Stimulated activated naive CD8-positive, alpha-beta T cell treated with anti-CD3 and anti-CD28 coated beads, Interleukin-15, amount 100 ng/mL, for 72 hours (primary cell): ENCODE measurements around the gene REEP6.
"Not testable (repeated sequence)": the region's sequence is repeated elsewhere in the genome, so short reads cannot be mapped to it uniquely, and the experiment has no call there.

Experiments used
- ATAC-seq: fragments of 150-1000 bp; cut with Tn5 transposase; 2 replicates; pipeline ENCODE4 v1.10.0; 2021; ENCODE audit warnings: mild to moderate bottlenecking, moderate library complexity
- DNase-seq, 2 donors: peaks; one replicate each; pipeline ENCODE4 v3.0.0; 2021 to 2022
- H3K27ac Mint-ChIP-seq, 2 donors: one replicate each; pipeline ENCODE4 v1.8.0; 2022; ENCODE audit warnings: mild to moderate bottlenecking in 2 of 2, mixed read lengths in 2 of 2, moderate library complexity in 2 of 2
- H3K27me3 Mint-ChIP-seq: one replicate; pipeline ENCODE4 v1.8.0; 2022; ENCODE audit warnings: mixed read lengths
- H3K4me1 Mint-ChIP-seq: one replicate; pipeline ENCODE4 v1.8.0; 2022; ENCODE audit warnings: mild to moderate bottlenecking, mixed read lengths
- H3K4me3 Mint-ChIP-seq, 2 donors: one replicate each; pipeline ENCODE4 v1.8.0; 2022; ENCODE audit warnings: mild to moderate bottlenecking in 2 of 2, mixed read lengths in 2 of 2, moderate library complexity in 1 of 2
- H3K9me3 Mint-ChIP-seq, 2 donors: one replicate each; pipeline ENCODE4 v1.8.0; 2022; ENCODE audit warnings: mixed read lengths in 2 of 2

The REEP6 gene

DNA sequence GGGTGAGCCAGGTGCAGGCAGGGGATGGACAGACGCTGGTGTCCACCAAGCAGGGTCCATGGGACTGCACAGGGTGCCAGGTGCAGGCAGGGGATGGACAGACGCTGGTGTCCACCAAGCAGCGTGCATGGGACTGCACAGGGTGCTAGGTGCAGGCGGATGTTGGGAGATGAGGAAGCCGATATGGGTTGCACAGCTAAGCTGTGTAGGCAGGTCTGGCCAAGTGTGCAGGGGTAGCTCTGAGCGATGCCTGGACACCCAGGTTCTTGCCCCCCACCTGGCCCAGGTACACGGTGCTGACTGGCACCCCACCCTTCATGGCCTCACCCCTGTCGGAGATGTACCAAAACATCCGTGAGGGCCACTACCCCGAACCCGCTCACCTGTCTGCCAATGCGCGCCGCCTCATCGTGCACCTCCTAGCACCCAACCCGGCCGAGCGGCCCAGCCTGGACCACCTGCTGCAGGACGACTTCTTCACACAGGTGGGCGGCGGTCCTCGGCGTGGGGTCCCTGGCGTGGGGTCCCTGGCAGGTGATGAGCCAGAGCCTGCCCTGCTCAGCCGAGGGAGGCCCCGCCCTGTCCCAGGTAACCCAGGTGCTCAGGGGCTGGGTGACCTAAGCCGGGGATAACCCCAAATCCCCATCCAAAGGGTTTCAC, 36.8 kb downstream of the REEP6 start:
- DNase-seq (no peak), ATAC-seq (peak; percentile 26)
- H3K4me3 Mint-ChIP-seq, result no peak overlapping the region
- no peaks in the 10 kb centered on the region for H3K9me3 Mint-ChIP-seq
- H3K4me1 Mint-ChIP-seq, result peaks cover 9% of the 10 kb centered on the region
- peaks cover 80% of the 10 kb centered on the region for H3K27me3 Mint-ChIP-seq
- no peak overlapping the region for H3K27ac Mint-ChIP-seq

DNA sequence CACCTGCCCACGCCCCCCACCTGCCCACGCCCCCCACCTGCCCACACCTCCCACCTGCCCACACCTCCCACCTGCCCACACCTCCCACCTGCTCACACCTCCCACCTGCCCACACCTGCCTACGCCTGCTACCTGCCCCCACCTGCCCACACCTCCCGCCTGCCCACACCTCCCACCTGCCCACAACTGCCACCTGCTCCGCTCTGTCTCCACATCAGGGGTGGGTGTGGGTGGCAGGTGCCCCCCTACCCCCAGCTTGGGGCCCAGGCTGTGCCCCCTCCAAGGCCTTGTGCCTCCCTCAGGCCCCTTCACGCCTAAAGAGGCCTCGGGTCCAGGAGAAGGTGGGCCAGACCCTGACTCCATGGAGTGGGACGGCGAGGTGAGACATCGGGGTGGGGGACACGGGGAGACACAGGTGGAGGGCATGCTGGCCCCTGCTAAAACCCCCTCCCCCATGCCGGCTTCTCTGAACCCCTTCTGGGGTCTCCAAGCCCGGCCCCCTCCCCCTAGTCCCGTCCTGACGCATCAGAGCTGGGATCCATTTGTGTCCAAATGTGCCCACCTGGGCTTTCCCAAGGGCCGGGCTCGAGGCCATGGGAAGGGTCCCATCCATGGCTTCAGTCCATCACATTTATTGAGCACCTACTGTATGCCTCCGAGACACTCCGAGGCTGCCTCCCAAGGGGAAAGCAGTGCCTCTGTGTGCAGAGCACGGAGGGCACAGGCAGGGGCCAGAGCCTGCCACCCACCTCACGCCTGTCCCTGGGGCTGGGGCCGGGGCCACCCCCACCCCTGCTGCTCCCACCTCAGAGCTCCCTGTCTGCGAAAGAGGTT, 37.8 kb downstream of the REEP6 start:
- Mint-ChIP-seq H3K27me3 (peaks cover 79% of the 10 kb centered on the region), H3K27ac (no peak overlapping the region), H3K4me1 (peaks cover 9% of the 10 kb centered on the region), H3K4me3 (no peak overlapping the region), H3K9me3 (no peaks in the 10 kb centered on the region)
- DNase-seq, result no peak
- no peak for ATAC-seq

DNA sequence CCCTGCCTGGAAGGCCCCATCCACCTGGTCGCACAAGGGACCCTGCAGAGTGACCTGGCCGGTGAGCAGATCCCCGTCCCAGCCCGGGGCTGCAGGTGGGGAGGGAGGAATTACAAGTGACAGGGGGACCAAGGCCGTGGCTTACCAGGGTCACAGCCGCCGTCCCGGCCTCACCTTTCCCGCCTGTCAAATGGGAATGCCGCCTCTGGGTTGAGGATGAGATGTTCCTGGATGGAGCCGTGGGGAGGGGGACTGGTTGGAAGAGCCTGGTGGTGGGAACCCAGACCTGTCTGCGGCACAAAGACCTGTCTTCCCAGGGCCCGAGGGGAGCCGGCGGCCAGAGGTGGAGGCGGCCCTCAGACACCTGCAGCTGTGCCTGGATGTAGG, 38.4 kb downstream of the REEP6 start:
- Mint-ChIP-seq H3K9me3 (no peaks in the 10 kb centered on the region), H3K27me3 (peaks cover 75% of the 10 kb centered on the region), H3K27ac (no peak overlapping the region), H3K4me3 (no peak overlapping the region), H3K4me1 (peaks cover 6% of the 10 kb centered on the region)
- DNase-seq (no peak), ATAC-seq (no peak)

DNA sequence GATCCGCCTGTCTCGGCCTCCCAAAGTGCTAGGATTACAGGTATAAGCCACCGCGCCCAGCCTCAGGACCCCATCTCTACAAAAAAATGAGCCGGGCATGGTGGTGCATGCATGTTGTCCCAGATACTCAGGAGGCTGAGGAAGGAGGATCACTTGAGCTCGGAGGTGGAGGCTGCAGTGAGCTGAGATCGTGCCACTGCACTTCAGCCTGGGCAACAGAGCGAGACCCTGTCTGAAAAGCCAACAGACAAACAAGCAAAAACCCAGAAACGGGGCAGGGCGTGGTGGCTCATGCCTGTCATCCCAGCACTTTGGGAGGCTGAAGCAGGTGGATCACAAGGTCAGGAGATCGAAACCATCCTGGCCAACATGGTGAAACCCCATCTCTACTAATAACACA, 39.9 kb downstream of the REEP6 start:
- not testable (repeated sequence) for H3K4me1 Mint-ChIP-seq, H3K27ac Mint-ChIP-seq, ATAC-seq, H3K4me3 Mint-ChIP-seq, DNase-seq, H3K9me3 Mint-ChIP-seq
- peaks cover 70% of the 10 kb centered on the region for H3K27me3 Mint-ChIP-seq

DNA sequence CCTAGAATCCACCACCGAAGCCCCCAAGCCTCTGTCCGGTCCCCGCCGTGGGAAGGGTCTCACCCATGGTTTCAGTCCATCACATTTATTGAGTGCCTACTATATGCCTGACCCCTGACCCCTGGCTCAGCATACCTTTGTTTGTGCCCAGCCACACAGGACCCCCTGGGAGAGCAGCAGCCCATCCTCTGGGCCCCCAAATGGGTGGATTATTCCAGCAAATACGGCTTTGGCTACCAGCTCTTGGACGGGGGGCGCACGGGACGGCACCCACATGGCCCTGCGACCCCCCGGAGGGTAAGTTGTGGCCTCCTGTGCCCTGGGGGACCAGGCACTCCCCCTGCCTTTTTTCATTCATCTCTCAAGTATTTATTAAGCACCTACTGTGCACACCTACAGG, 40.6 kb downstream of the REEP6 start:
- Mint-ChIP-seq H3K9me3 (no peaks in the 10 kb centered on the region), H3K27ac (no peak overlapping the region), H3K27me3 (peaks cover 64% of the 10 kb centered on the region), H3K4me3 (no peak overlapping the region), H3K4me1 (no peaks in the 10 kb centered on the region)
- DNase-seq, result no peak
- ATAC-seq, result no peak

DNA sequence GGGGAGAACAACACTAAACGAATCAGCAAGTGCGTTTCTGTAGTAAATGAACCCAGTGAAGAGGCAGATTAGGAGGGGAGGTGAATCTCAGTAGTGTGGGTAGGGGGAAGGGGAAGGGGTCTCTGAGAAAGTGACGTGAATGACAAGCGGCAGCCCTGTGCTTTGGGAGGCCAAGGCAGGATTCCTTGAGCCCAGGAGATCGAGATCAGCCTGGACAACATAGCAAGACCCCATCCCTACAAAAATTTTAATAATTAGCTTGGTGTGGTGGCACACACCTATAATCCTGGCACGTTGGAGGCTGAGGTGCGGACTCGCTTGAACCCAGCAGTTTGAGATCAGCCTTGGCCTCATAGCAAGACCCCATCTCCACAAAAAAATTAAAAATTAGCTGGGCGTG, 41.0 kb downstream of the REEP6 start:
- H3K4me3 Mint-ChIP-seq, result no peak overlapping the region
- H3K27me3 Mint-ChIP-seq, result peaks cover 60% of the 10 kb centered on the region
- no peak for ATAC-seq
- DNase-seq, result no peak
- no peaks in the 10 kb centered on the region for H3K4me1 Mint-ChIP-seq
- H3K9me3 Mint-ChIP-seq, result no peaks in the 10 kb centered on the region
- no peak overlapping the region for H3K27ac Mint-ChIP-seq

DNA sequence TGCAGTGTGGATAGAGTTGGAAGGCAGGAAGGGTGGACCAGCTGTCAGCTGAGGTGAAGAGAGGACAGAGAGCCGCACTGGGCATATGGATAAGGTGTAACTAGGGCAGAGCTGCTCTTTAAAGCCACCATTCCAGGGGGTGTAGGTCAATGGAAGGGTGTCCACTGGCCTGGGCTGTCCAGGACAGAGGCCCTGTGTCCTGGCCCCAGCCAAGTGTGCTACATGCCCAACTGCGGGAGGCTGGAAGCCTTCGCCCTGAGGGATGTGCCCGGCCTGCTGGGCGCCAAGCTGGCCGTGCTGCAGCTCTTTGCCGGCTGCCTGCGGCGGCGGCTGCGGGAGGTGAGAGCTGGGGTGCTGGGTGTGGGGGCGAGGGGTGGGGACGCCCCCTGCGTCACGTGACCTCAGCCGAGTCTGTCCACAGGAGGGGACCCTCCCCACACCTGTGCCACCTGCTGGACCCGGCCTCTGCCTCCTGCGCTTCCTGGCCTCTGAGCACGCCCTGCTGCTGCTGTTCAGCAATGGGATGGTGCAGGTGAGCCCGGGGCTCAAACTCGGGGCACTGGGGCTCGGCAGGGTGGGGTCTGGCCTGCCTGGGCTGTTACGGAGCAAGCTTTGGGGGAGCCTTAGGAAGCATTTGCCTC, 42.6 kb downstream of the REEP6 start:
- H3K27me3 Mint-ChIP-seq, result peaks cover 51% of the 10 kb centered on the region
- DNase-seq, result no peak
- no peak for ATAC-seq
- no peaks in the 10 kb centered on the region for H3K9me3 Mint-ChIP-seq
- H3K4me3 Mint-ChIP-seq, result no peak overlapping the region
- no peaks in the 10 kb centered on the region for H3K4me1 Mint-ChIP-seq
- no peak overlapping the region for H3K27ac Mint-ChIP-seq

DNA sequence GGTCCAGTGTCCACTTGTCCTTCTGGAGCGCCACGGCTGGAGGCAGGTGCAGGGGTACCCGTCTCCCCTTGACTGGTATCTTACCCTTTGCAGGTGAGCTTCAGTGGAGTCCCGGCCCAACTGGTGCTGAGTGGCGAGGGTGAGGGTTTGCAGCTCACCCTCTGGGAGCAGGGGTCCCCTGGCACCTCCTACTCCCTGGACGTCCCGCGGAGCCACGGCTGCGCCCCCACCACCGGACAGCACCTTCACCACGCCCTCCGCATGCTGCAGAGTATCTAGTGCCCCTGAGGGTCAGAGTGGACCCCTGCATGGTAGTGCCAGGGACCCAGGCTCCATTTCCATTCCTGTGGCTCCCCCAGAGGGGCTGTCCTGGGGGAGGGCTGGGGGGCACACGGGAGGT, 44.0 kb downstream of the REEP6 start:
- no peaks in the 10 kb centered on the region for H3K9me3 Mint-ChIP-seq
- H3K27ac Mint-ChIP-seq, result no peak overlapping the region
- DNase-seq, result no peak
- no peak overlapping the region for H3K4me3 Mint-ChIP-seq
- H3K4me1 Mint-ChIP-seq, result no peaks in the 10 kb centered on the region
- peaks cover 41% of the 10 kb centered on the region for H3K27me3 Mint-ChIP-seq
- ATAC-seq, result no peak

DNA sequence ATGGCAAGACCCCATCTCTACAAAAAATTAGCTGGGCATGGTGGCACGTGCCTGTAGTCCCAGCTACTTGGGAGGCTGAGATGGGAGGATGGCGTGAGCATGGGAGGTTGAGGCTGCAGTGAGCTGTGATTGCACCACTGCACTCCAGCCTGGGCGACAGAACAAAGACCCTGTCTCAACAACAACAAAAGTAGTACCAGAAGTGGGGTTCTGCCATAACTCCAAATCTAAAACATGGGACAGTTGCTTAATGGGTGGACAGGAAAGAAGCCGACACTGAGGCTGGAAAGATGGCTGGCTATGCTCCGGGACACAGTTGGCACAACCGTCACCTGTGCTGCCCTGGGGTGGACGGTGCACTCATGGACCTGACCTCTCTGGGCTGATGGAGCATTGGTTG, 44.7 kb downstream of the REEP6 start:
- H3K4me1 Mint-ChIP-seq, ATAC-seq, DNase-seq, H3K4me3 Mint-ChIP-seq, H3K9me3 Mint-ChIP-seq, H3K27ac Mint-ChIP-seq: not testable (repeated sequence)
- peaks cover 43% of the 10 kb centered on the region for H3K27me3 Mint-ChIP-seq

DNA sequence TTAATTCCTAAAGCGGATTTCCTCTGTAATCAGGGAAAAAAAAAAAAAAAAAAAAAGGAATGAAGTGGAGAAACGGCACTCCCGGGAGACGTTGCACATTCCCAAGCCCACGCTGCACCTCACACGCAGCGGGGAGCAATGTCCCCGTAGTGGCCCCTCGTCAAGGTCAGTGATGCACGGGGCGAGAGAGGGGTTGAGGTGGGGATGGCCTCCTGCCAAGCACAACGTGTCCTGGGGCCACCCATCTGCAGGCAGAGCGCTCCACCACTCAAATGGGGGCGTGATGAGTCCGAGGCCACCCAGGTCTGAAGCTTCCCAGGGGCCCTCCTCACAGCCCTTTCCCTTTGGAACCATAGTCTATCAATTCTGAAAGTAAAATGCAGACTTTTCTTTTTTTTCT, 48.0 kb downstream of the REEP6 start:
- H3K4me3 Mint-ChIP-seq, result no peak overlapping the region
- DNase-seq (no peak), ATAC-seq (no peak)
- no peaks in the 10 kb centered on the region for H3K9me3 Mint-ChIP-seq
- H3K4me1 Mint-ChIP-seq, result no peaks in the 10 kb centered on the region
- peaks cover 48% of the 10 kb centered on the region for H3K27me3 Mint-ChIP-seq
- no peak overlapping the region for H3K27ac Mint-ChIP-seq

DNA sequence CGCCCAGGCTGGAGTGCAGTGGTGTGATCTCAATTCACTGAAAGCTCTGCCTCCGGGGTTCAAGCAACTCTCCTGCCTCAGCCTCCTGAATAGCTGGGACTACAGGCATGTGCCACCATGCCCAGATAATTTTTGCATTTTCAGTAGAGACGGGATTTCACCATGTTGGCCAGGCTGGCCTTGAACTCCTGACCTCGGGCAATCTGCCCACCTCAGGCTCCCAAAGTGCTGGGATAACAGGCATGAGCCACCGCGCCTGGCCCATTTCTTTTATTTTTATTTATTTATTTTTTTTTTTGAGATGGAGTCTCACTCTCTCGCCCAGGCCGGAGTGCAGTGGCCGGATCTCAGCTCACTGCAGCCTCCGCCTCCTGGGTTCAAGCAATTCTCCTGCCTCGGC, 48.8 kb downstream of the REEP6 start:
- not testable (repeated sequence) for H3K4me3 Mint-ChIP-seq, DNase-seq, ATAC-seq, H3K4me1 Mint-ChIP-seq, H3K27ac Mint-ChIP-seq, H3K9me3 Mint-ChIP-seq
- H3K27me3 Mint-ChIP-seq, result peaks cover 56% of the 10 kb centered on the region

DNA sequence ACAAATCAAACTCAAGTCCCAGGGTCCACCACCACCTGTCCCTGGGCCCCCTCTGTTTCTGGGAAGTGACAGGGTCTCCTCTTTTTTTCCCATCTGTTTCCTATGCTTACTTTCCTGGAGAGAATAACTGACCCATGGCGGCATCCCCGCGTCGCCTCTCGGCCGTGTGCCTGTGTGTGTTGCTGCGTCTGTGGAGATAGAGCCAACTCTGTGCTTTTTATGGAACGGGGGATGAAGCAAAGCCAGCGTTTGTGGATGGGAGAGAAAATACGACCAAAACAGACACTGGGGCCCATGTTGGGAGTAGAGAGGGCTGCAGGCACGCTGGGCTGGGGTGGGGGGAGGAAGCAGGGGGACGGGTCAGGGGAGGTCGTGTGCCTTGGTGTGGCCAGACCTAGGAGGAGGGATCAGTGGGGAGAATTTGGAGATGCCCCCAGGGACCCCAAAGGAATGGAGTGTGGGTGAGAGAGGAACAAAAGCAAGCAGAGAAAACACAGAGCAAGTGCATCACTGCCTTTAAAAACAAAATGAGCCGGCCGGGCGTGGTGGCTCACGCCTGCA, 49.5 kb downstream of the REEP6 start:
- H3K27ac Mint-ChIP-seq, result no peak overlapping the region

More for the DNA sequence above, 49.5 kb downstream of the REEP6 start:
- DNase-seq, result no peak
- no peak for ATAC-seq
- Mint-ChIP-seq H3K4me3 (no peak overlapping the region), H3K9me3 (no peaks in the 10 kb centered on the region), H3K4me1 (no peaks in the 10 kb centered on the region), H3K27me3 (peaks cover 54% of the 10 kb centered on the region)
